Spleen (tissue), 7 donors: Measurements from ENCODE around the gene DNAJC1.

Experiments
- CTCF ChIP-seq, 11 experiments: fragments of 200-600 bp in 7 of 11; fragments of 450-650 bp in 4 of 11; sonication (generic) in 4 of 11; IDR thresholded peaks in 8 of 11; conservative IDR thresholded peaks in 3 of 11; 1 replicate in 7 of 11; 2 replicates in 4 of 11; pipeline versions ENCODE4 v1.4.0 to v1.8.0; 2016 to 2021; ENCODE audit warnings: antibody characterized with exemption in 11 of 11, inconsistent platforms in 4 of 11, mild to moderate bottlenecking in 1 of 11
- POLR2AphosphoS5 ChIP-seq, 3 donors: sonication (generic); formaldehyde crosslinking; IDR thresholded peaks; one replicate each; pipeline ENCODE4 v1.5.1; 2017; ENCODE audit warnings: antibody characterized with exemption in 3 of 3
- donor health status: DM: no; HTN: no; CAD: no; lungs with moderate emphysema.
- donor health status: DM: no; HTN: no; CAD: no.
- donor health status: DM: no; HTN: no; CAD: no.

GRCh38 chr10:21858455-21858854 is 145.1 kb downstream of the DNAJC1 start:
- TF ChIP-seq POLR2AphosphoS5 (IDR thresholded peaks at IDR 0.05): no peak
- no peak for TF ChIP-seq CTCF (IDR thresholded peaks at IDR 0.05 in 8 of 11, conservative IDR thresholded peaks at IDR 0.05 in 3 of 11)
